HS-5 (cell line): ENCODE results near the gene PBX2.
"Not testable (repeated sequence)": the region's sequence is repeated elsewhere in the genome, so short reads cannot be mapped to it uniquely, and the experiment has no call there.

ENCODE experiments used
- DNase-seq: peaks from one replicate; pipeline ENCODE4 v3.0.0-alpha.2; 2012; ENCODE audit warnings: low read depth

PBX2 gene

DNA sequence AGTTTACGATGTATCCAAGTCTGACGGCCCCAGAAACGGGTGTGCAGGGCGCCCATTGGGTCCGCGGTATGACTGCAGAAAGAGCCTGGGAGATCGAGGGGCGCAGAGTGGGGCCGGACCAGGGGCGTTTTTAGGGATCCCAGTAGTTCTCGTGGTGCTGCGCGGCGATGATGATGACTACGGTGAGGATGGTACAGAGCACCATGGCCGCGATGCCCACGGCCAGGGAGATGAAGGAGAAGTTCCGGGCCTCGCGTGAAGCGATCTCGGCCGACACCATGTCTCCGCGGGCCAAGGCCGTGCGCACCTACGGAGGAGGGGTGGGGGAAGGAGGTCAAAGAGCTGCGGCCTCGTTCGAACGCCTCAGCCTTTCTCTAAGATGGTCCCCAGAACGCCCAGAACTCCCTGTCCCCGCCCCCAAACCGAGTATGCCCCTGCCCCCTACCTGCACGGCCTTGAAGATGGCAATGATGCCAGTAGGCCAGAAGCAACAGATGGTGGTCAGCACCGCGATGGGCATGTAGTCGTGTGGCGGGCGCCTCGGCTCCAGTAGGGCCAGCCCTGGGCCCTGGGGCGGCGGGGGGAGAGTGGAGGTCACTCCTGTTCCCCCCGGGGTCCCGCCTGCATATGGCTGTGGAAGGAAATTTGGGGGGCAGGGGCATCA lies 40.8 kb downstream of the PBX2 start:
- no peak for DNase-seq

GRCh38 chr6:32148289-32149091 lies 41.5 kb downstream of the PBX2 start:
- DNase-seq = no peak

- no peak for DNase-seq
Observed at GRCh38 chr6:32147401-32148132, 42.4 kb downstream of the PBX2 start.

DNA sequence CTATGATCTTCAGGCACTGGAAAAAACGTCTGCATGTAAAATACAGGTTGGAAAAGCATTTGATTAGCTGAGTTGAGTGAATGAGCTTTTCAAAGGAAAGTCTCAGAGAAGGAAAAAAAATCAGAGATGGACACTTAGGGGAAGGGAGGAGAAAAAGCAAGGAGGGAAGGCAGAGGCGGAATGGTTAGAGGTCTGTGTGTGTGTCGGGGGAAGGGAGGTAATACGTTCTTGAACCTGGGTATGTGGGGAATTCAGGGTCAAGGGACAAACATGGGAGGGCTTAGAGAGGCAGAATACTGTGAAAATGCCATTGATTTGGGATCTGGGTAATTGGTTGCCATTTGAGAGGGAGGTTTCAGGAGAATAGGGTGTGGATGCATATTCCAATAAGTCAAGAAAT lies 43.3 kb downstream of the PBX2 start:
- no peak for DNase-seq

DNA sequence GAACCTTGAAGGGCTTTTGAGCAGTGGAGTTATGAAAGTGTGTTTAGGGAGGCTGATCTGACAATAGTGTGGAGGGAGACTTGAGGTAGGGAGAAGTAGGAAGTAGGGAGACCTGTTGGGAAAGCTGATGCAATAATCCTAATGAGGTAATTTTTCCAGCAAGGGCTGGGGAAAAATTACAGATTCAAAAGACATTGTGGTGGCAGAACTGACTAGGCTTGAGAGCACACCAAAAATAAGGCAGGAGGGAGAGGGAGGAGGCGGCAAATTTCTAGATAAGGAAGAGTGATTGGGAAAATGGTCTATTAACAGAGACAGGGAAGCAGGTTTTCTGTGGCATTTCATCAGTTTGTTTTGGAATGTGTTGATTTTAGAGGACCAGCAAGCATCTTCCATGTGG lies 43.7 kb downstream of the PBX2 start:
- DNase-seq = no peak

DNA sequence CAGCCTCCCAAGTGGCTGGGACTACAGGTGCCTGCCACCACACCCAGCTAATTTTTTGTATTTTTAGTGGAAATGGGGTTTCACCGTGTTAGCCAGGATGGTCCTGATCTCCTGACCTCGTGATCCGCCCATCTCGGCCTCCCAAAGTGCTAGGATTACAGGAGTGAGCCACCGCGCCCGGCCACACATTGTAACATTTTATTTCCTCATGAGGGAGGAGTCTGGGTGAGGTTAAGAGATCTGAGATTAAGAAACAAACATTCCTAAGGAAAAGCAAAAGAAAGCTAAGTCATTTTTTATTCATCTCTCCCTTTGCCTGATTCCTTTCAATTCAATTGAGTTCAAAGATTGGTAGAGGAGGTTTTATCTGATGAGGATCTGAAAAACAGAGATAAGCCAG lies 45.8 kb downstream of the PBX2 start:
- DNase-seq = not testable (repeated sequence)

DNA sequence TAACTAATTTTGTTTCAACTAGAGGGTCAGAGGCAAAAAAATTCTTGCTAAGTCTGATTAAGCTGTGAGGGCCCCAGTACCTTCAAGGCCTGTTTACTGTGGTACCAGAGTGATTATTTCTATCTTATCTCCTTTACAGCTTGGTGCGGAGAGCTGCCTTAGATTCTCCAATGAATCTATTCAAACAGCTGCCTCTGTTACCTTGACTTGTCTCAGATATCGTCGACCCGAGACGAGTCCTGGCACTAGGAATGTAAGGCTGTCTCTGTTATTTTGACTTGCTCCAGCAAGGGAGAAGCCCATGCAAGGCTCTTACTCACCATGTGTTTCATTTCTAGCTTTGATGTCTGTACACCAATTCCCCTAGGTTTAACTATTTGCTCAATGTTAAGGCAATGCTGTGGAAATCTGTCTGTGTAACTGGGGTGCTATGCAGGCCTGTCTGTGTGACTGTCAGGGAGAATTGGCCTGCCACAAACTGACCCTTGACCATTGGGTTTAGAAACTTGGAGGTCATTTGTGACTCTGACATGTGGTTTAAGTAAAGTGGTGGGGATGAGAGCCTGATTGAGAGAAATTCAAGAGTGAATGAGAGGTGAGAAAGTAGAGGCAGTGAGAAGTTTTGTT lies 49.5 kb downstream of the PBX2 start:
- no peak for DNase-seq

DNA sequence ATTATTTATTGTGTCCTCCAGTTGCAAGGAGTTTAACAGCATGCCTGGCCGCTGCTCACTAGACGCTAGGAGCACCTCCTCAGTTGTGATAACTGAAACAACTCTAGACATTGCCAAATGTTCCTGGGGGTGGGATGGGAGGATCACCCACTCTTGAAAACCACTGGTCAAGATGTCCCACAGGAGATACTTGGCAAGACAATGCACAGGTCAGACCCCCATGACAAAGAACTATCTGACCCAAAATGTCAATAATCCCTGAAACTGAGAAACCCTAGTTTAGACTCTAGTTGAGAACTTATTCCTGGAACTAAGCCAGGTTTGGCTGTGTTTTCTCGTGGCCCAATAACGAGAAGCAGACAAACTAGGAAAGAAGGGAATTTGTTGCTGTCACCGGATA lies 50.4 kb downstream of the PBX2 start:
- DNase-seq = no peak

GRCh38 chr6:32137454-32137853 lies 52.5 kb downstream of the PBX2 start:
- no peak for DNase-seq
